Measurements from ENCODE around the gene CCDC40.

CCDC40 gene

GRCh38 chr17:80104321-80104955 is 68.0 kb downstream of the CCDC40 start:
- DNase-seq: no peak

- no peak for DNase-seq
Observed at GRCh38 chr17:80104956-80105375, 68.5 kb downstream of the CCDC40 start.

- DNase-seq: no peak
Observed at GRCh38 chr17:80105762-80106161, 69.3 kb downstream of the CCDC40 start.

GRCh38 chr17:80106176-80106575 is 69.7 kb downstream of the CCDC40 start:
- DNase-seq: no peak

- no peak for DNase-seq
Observed at GRCh38 chr17:80106751-80107150, 70.3 kb downstream of the CCDC40 start.

- no peak for DNase-seq
Observed at GRCh38 chr17:80107231-80108021, 71.0 kb downstream of the CCDC40 start.

DNA sequence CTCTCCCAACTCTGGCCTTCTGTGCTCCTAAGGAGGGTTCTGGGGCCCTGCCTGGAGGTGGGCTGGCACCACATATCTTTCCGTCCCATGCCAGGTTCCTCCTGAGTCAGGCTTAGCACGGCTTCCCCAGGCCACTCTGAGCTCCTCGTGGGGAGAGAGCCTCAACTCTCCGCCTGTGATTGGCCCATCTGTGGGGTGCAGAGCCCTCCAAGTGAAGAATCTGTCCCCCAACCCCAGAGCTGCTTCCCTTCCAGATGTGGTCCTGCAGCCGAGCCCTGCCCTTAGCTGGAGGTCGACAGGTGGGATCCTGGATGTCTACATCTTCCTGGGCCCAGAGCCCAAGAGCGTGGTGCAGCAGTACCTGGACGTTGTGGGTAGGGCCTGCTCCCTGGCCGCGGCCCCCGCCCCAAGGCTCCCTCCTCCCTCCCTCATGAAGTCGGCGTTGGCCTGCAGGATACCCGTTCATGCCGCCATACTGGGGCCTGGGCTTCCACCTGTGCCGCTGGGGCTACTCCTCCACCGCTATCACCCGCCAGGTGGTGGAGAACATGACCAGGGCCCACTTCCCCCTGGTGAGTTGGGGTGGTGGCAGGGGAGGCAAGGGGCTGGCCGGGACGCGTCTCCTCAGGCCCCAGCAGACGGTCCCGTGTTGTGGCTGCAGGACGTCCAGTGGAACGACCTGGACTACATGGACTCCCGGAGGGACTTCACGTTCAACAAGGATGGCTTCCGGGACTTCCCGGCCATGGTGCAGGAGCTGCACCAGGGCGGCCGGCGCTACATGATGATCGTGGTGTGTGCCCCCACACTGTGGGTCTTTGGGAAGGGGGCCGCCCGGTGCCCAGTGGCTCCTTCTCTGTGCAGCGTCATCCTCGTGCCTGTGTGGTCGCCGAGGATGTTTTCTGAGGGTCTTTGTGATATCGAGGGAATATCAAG is 71.9 kb downstream of the CCDC40 start:
- DNase-seq: no peak

- DNase-seq: no peak
Observed at GRCh38 chr17:80109066-80109660, 72.7 kb downstream of the CCDC40 start.

DNA sequence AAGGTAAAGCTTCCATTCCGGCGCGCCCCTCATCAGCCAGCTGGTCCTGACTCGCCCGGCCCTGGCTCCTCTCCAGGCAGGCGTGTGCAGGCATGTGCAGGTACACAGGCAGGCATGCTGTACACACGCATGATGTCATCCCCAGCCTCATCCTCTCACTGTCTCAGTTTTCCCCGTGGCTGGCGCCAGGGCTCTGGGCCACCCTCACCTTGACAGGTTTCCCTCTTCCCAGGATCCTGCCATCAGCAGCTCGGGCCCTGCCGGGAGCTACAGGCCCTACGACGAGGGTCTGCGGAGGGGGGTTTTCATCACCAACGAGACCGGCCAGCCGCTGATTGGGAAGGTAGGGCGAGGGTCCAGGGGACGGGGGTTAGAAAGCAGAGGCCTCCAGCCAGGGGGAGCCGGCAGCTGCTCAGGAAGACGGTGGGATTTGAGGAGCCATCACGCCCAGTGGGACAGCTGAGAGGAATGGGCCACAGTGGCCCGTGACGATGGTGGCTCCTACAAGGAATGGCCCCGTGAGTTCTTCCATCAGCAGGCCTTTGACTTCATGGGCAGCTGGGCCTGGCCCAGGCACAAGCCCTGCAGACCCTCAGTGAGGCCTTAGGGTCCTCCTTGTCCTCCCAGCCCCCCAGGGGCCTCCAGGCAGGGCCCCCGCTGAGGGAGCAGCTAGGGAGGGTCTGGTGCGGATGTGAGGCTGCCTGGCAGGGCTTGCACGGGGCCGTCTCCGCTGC is 73.4 kb downstream of the CCDC40 start:
- no peak for DNase-seq

DNA sequence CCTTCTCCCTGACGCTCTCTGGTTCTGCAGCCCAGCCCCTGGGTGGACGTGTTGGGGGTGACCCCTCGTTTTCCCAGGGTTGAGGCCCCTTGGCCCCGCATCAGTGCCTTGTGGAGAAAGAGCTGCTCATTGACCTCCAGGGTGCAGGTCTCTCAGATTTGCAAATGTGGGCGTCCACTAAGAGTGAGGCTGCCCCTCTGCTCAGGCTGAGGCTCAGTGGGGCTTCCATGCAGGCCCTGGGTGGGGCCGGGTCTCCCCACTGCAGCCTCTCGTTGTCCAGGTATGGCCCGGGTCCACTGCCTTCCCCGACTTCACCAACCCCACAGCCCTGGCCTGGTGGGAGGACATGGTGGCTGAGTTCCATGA is 74.0 kb downstream of the CCDC40 start:
- no peak for DNase-seq

DNA sequence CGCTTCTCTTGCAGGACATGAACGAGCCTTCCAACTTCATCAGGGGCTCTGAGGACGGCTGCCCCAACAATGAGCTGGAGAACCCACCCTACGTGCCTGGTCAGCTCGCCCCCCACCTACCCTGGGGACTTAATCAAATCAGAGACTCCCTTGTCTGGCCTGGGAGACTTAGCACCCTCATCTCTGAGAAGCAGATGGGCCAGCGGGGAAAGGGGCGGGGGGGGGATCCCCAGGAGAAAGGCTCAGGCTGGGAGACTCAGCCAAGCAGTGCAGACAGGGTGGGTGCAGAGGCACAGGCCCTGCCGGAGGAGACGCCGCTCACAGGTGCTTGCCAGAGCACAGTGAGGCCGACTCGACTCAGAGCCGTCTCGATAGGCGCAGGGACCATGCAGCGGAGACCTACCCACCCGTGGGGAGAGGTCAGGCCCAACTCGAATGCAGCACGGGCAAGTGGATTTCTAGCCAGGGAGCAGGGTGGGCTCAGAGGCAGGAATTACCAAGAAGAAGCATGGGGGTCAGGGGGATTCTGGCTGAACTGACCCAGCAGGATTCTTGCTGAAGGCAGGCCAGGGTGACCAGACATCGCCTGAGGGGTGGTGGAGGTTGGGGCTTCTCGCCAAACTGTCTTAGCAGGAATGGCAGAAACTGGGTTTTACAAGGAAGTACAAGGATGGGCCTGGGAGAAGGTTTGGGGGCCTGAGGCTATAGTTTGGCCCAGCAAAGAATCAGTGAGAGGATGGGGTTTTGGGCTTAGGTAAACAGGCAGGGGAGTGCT is 74.7 kb downstream of the CCDC40 start:
- no peak for DNase-seq

- DNase-seq: no peak
Observed at GRCh38 chr17:80111702-80112470, 75.4 kb downstream of the CCDC40 start.

DNA sequence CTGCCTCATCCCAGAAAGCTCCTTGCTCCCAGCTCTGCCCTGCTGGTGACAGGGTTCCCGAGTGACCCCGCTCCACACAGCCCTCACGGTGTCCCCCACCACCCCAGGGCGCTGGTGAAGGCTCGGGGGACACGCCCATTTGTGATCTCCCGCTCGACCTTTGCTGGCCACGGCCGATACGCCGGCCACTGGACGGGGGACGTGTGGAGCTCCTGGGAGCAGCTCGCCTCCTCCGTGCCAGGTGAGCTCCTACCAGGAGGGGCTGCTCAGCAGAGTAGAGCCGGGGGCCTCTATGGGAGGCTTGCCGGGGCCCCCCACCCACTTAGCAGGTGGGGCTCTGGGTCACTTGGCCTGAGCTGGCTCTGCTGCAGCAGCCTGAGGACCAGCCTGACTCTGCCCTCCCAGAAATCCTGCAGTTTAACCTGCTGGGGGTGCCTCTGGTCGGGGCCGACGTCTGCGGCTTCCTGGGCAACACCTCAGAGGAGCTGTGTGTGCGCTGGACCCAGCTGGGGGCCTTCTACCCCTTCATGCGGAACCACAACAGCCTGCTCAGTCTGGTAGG is 76.1 kb downstream of the CCDC40 start:
- DNase-seq: no peak

GRCh38 chr17:80113033-80113484 is 76.6 kb downstream of the CCDC40 start:
- DNase-seq: no peak

GRCh38 chr17:80114758-80115157 is 78.3 kb downstream of the CCDC40 start:
- DNase-seq: no peak

- no peak for DNase-seq
Observed at GRCh38 chr17:80115159-80115558, 78.7 kb downstream of the CCDC40 start.

GRCh38 chr17:80116276-80116920 is 80.0 kb downstream of the CCDC40 start:
- DNase-seq: no peak

- DNase-seq: no peak
Observed at GRCh38 chr17:80116921-80117380, 80.5 kb downstream of the CCDC40 start.

Measured in activated CD8-positive, alpha-beta memory T cell treated with anti-CD3 and anti-CD28 coated beads, Interleukin-2, amount 50 U/mL, for 48 hours (primary cell).